HepG2 (cell line): ENCODE results near the gene PLVAP. TPM values are rescaled to one million over a fixed set of nuclear protein-coding genes. Genes with fewer than 3 reads are reported as not detected.

Experiments used
- CCDC6 ChIP-seq: sonication (generic); formaldehyde crosslinking; IDR thresholded peaks from 2 replicates; pipeline ENCODE4 v1.8.1; 2022; ENCODE audit warnings: mild to moderate bottlenecking, missing genetic modification reagents, moderate library complexity
- CHCHD3 ChIP-seq: sonication (generic); formaldehyde crosslinking; IDR thresholded peaks from 2 replicates; pipeline ENCODE4 v1.8.0; 2022; ENCODE audit warnings: mild to moderate bottlenecking, missing genetic modification reagents, moderate library complexity
- GMEB2 ChIP-seq: IDR thresholded peaks from 2 replicates; pipeline ENCODE4 v1.6.1; 2016; ENCODE audit warnings: missing biosample characterization, missing genetic modification reagents, low read depth
- NFATC3 ChIP-seq: sonication (generic); formaldehyde crosslinking; IDR thresholded peaks from 2 replicates; pipeline ENCODE4 v1.5.1; 2020; ENCODE audit warnings: mild to moderate bottlenecking, missing genetic modification reagents
- STAT5B ChIP-seq: sonication (generic); formaldehyde crosslinking; IDR thresholded peaks from 2 replicates; pipeline ENCODE4 v1.4.0; 2020; ENCODE audit warnings: missing genetic modification reagents
- SYNCRIP ChIP-seq: fragments of 200-400 bp; formaldehyde crosslinking; IDR thresholded peaks from 2 replicates; pipeline ENCODE4 v1.6.1; 2018; ENCODE audit warnings: mild to moderate bottlenecking, low read depth, low read length; ENCODE audit not compliant: insufficient read depth
- TCF12 ChIP-seq, 2 experiments: fragments of 450-650 bp in 1 of 2; sonication (generic) in 1 of 2; formaldehyde crosslinking in 1 of 2; IDR thresholded peaks; 2 replicates each; pipeline versions ENCODE4 v1.6.1 to v1.8.0; 2017 to 2022; ENCODE audit warnings: antibody characterized with exemption in 1 of 2, mild to moderate bottlenecking in 1 of 2, missing genetic modification reagents in 1 of 2, moderate library complexity in 1 of 2
- TOE1 ChIP-seq: sonication (generic); formaldehyde crosslinking; IDR thresholded peaks from 2 replicates; pipeline ENCODE4 v1.4.0; 2020; ENCODE audit warnings: mild to moderate bottlenecking, missing genetic modification reagents
- ZBTB44 ChIP-seq: sonication (generic); formaldehyde crosslinking; IDR thresholded peaks from 2 replicates; pipeline ENCODE4 v1.4.0; 2020; ENCODE audit warnings: missing genetic modification reagents
- ZBTB7B ChIP-seq: sonication (generic); formaldehyde crosslinking; IDR thresholded peaks from 2 replicates; pipeline ENCODE4 v1.4.0; 2020; ENCODE audit warnings: missing genetic modification reagents
- ZNF556 ChIP-seq: sonication (generic); formaldehyde crosslinking; IDR thresholded peaks from 2 replicates; pipeline ENCODE4 v1.4.0; 2020; ENCODE audit warnings: mild to moderate bottlenecking, missing genetic modification reagents, borderline replicate concordance
- ZNF678 ChIP-seq: sonication (generic); formaldehyde crosslinking; IDR thresholded peaks from 2 replicates; pipeline ENCODE4 v1.4.0; 2020; ENCODE audit warnings: mild to moderate bottlenecking, missing genetic modification reagents
- polyA plus RNA-seq, 8 experiments: library from polyadenylated mRNA; depleted of rRNA in 3 of 8; stranded (reverse) in 7 of 8; unstranded in 1 of 8; fragments of >200 nt; fragmentation: Illumina TruSeq in 4 of 8; extraction: Trizol in 4 of 8; gene quantifications; 2 replicates each; pipeline versions ENCODE4 v1.2.1 to v1.2.3, GENCODE V29; 2011 to 2016; ENCODE audit warnings: low read depth in 4 of 8, missing spikeins in 1 of 8, mixed read lengths in 1 of 8; ENCODE audit not compliant: insufficient read depth in 1 of 8
- total RNA-seq, 5 experiments: library from RNA; depleted of rRNA; stranded (reverse); fragments of >200 nt; fragmentation: Illumina TruSeq; extraction: Trizol; gene quantifications; 2 replicates each; pipeline ENCODE4 v1.2.3, GENCODE V29; 2016; ENCODE audit warnings: low read depth in 1 of 5
- TF ChIP-seq, protein P1 (sequence below): sonication (generic); formaldehyde crosslinking; IDR thresholded peaks from 2 replicates; pipeline ENCODE4 v1.4.0; 2020; ENCODE audit warnings: missing genetic modification reagents, borderline replicate concordance
- TF ChIP-seq, protein P2 (sequence below): sonication (generic); formaldehyde crosslinking; IDR thresholded peaks from 2 replicates; pipeline ENCODE4 v1.4.0; 2020; ENCODE audit warnings: missing genetic modification reagents, borderline replicate concordance
- TF ChIP-seq, protein P3 (sequence below): sonication (generic); formaldehyde crosslinking; IDR thresholded peaks from 2 replicates; pipeline ENCODE4 v1.4.0; 2020; ENCODE audit warnings: missing genetic modification reagents

The PLVAP gene
- total and polyA plus RNA-seq, 2 of the 13 experiments (the other 11 are each of a cell fraction or from before 2014, with no cell fraction given) = 0.26 TPM; not detected in 1

- TF ChIP-seq SYNCRIP (no peak), ZBTB7B (CRISPR knock-in tag) (no peak), ZNF556 (CRISPR knock-in tag) (no peak), TOE1 (CRISPR knock-in tag) (no peak), NFATC3 (CRISPR knock-in tag) (no peak), CHCHD3 (no peak), TCF12 (IDR thresholded peaks at IDR 0.05) (no peak), TCF12 (CRISPR knock-in tag; IDR thresholded peaks at IDR 0.05) (no peak), STAT5B (no peak), CCDC6 (CRISPR knock-in tag) (no peak), ZBTB44 (no peak), GMEB2 (CRISPR knock-in tag) (no peak), ZNF678 (no peak)
- TF ChIP-seq, protein P1, sequence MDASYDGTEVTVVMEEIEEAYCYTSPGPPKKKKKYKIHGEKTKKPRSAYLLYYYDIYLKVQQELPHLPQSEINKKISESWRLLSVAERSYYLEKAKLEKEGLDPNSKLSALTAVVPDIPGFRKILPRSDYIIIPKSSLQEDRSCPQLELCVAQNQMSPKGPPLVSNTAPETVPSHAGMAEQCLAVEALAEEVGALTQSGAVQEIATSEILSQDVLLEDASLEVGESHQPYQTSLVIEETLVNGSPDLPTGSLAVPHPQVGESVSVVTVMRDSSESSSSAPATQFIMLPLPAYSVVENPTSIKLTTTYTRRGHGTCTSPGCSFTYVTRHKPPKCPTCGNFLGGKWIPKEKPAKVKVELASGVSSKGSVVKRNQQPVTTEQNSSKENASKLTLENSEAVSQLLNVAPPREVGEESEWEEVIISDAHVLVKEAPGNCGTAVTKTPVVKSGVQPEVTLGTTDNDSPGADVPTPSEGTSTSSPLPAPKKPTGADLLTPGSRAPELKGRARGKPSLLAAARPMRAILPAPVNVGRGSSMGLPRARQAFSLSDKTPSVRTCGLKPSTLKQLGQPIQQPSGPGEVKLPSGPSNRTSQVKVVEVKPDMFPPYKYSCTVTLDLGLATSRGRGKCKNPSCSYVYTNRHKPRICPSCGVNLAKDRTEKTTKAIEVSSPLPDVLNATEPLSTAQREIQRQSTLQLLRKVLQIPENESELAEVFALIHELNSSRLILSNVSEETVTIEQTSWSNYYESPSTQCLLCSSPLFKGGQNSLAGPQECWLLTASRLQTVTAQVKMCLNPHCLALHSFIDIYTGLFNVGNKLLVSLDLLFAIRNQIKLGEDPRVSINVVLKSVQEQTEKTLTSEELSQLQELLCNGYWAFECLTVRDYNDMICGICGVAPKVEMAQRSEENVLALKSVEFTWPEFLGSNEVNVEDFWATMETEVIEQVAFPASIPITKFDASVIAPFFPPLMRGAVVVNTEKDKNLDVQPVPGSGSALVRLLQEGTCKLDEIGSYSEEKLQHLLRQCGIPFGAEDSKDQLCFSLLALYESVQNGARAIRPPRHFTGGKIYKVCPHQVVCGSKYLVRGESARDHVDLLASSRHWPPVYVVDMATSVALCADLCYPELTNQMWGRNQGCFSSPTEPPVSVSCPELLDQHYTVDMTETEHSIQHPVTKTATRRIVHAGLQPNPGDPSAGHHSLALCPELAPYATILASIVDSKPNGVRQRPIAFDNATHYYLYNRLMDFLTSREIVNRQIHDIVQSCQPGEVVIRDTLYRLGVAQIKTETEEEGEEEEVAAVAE (CRISPR knock-in tag) = peak; percentile 90
- TF ChIP-seq, protein P2, sequence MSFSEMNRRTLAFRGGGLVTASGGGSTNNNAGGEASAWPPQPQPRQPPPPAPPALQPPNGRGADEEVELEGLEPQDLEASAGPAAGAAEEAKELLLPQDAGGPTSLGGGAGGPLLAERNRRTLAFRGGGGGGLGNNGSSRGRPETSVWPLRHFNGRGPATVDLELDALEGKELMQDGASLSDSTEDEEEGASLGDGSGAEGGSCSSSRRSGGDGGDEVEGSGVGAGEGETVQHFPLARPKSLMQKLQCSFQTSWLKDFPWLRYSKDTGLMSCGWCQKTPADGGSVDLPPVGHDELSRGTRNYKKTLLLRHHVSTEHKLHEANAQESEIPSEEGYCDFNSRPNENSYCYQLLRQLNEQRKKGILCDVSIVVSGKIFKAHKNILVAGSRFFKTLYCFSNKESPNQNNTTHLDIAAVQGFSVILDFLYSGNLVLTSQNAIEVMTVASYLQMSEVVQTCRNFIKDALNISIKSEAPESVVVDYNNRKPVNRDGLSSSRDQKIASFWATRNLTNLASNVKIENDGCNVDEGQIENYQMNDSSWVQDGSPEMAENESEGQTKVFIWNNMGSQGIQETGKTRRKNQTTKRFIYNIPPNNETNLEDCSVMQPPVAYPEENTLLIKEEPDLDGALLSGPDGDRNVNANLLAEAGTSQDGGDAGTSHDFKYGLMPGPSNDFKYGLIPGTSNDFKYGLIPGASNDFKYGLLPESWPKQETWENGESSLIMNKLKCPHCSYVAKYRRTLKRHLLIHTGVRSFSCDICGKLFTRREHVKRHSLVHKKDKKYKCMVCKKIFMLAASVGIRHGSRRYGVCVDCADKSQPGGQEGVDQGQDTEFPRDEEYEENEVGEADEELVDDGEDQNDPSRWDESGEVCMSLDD (CRISPR knock-in tag) = peak; percentile 17; the same call in 1 of the 2 replicates
- TF ChIP-seq, protein P3, sequence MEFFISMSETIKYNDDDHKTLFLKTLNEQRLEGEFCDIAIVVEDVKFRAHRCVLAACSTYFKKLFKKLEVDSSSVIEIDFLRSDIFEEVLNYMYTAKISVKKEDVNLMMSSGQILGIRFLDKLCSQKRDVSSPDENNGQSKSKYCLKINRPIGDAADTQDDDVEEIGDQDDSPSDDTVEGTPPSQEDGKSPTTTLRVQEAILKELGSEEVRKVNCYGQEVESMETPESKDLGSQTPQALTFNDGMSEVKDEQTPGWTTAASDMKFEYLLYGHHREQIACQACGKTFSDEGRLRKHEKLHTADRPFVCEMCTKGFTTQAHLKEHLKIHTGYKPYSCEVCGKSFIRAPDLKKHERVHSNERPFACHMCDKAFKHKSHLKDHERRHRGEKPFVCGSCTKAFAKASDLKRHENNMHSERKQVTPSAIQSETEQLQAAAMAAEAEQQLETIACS (CRISPR knock-in tag) = no peak
These were observed 67.8 kb downstream of the PLVAP start, which contains the start of gene DDA1 (continued) for GRCh38 chr19:17309198-17309964.
